Stimulated activated memory B cell treated with anti-CD40 and anti-IgM and Interleukin-4, amounts not matched to agents 10 μg/mL and 1 μg/mL and 100 μg/mL, for 72 hours (primary cell): ENCODE measurements around the gene RASA3.
"Not testable (repeated sequence)": the region's sequence is repeated elsewhere in the genome, so short reads cannot be mapped to it uniquely, and the experiment has no call there.

Source experiments
- ATAC-seq: fragments of 150-1000 bp; cut with Tn5 transposase; 2 replicates; pipeline ENCODE4 v1.10.0; 2021
- H3K27ac Mint-ChIP-seq: one replicate; pipeline ENCODE4 v1.8.0; 2022; ENCODE audit warnings: mild to moderate bottlenecking, mixed read lengths
- H3K27me3 Mint-ChIP-seq: one replicate; pipeline ENCODE4 v1.8.0; 2022; ENCODE audit warnings: mixed read lengths
- H3K36me3 Mint-ChIP-seq: one replicate; pipeline ENCODE4 v1.8.0; 2022; ENCODE audit warnings: mixed read lengths
- H3K4me1 Mint-ChIP-seq: one replicate; pipeline ENCODE4 v1.8.0; 2022; ENCODE audit warnings: mixed read lengths
- H3K4me3 Mint-ChIP-seq: one replicate; pipeline ENCODE4 v1.8.0; 2022; ENCODE audit warnings: mild to moderate bottlenecking, moderate library complexity, mixed read lengths
- H3K9me3 Mint-ChIP-seq: one replicate; pipeline ENCODE4 v1.8.0; 2022; ENCODE audit warnings: mixed read lengths

The RASA3 gene

DNA sequence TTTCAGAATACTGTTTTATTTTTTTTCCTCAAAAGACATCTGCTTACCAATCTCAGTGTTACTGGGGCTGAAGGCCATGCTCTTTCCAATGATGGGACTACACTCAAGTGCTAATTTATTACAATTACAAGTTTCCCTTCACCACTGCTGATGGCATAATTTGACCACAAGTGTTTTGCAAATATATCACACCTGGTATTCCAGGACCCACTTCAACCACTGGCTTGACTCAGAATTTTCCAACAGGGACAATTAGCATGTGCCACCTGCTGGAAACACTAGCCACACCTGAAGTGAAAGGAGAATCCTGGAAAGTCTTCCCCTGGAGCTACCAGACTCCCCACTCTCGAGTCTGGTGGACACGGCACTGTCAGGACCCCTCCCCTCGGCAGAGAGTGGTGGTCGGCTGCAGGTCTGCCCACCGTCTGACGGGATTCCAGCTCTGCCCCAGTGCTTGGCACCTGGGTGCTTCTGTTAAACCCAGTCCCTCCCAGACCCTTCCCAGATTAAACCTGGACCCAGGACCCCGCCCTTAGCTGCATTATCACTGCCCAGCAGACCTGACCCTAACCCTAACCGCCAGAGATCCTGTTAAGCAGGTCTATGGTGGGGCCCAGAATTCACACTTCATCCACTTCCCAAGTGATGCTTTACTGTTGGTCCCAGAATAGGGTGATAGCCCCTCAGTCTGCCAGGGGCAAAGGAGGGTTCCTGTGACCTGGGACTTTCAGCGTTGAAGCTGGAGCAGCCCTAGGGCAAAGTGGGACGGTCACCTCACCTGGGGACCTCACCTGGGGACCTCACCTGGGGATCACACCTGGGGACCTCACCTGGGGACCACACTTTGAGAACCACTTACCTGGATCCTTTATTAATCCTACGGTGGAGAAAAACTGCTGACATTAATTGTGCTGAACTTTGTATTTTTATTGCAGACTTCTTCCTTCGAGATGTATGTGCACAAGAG lies 17.6 kb upstream of the RASA3 start:
- Mint-ChIP-seq H3K9me3 (peaks cover 5% of the 10 kb centered on the region), H3K36me3 (no peaks in the 10 kb centered on the region), H3K27ac (peak overlapping the region; percentile 92), H3K4me1 (peaks cover 55% of the 10 kb centered on the region), H3K4me3 (no peak overlapping the region), H3K27me3 (peaks cover 12% of the 10 kb centered on the region)
- no peak for ATAC-seq

- Mint-ChIP-seq H3K4me3 (peak overlapping the region; percentile 28), H3K27ac (peak overlapping the region; percentile 92)
- H3K9me3 Mint-ChIP-seq, result not testable (repeated sequence)
Measured at GRCh38 chr13:114148886-114149285, 16.5 kb upstream of the RASA3 start.

GRCh38 chr13:114148521-114148855 lies 16.1 kb upstream of the RASA3 start:
- H3K9me3 Mint-ChIP-seq, result peaks cover 2% of the 10 kb centered on the region
- H3K4me3 Mint-ChIP-seq, result peak overlapping the region; percentile 28
- H3K27me3 Mint-ChIP-seq, result no peaks in the 10 kb centered on the region
- ATAC-seq, result peak; percentile 92
- peaks cover 46% of the 10 kb centered on the region for H3K4me1 Mint-ChIP-seq
- H3K27ac Mint-ChIP-seq, result peak overlapping the region; percentile 92
- H3K36me3 Mint-ChIP-seq, result no peaks in the 10 kb centered on the region

More at GRCh38 chr13:114148886-114149285, 16.5 kb upstream of the RASA3 start:
- not testable (repeated sequence) for ATAC-seq, H3K27me3 Mint-ChIP-seq, H3K36me3 Mint-ChIP-seq
- peaks cover 50% of the 10 kb centered on the region for H3K4me1 Mint-ChIP-seq

GRCh38 chr13:114147803-114148520 lies 15.5 kb upstream of the RASA3 start:
- Mint-ChIP-seq H3K27ac (peak overlapping the region; percentile 92), H3K36me3 (no peaks in the 10 kb centered on the region), H3K9me3 (no peaks in the 10 kb centered on the region), H3K27me3 (no peaks in the 10 kb centered on the region), H3K4me1 (peaks cover 46% of the 10 kb centered on the region), H3K4me3 (peak overlapping the region; percentile 28)
- ATAC-seq, result peak; percentile 63

GRCh38 chr13:114146629-114147028 lies 14.2 kb upstream of the RASA3 start:
- Mint-ChIP-seq H3K4me1 (peaks cover 46% of the 10 kb centered on the region), H3K27me3 (no peaks in the 10 kb centered on the region)

DNA sequence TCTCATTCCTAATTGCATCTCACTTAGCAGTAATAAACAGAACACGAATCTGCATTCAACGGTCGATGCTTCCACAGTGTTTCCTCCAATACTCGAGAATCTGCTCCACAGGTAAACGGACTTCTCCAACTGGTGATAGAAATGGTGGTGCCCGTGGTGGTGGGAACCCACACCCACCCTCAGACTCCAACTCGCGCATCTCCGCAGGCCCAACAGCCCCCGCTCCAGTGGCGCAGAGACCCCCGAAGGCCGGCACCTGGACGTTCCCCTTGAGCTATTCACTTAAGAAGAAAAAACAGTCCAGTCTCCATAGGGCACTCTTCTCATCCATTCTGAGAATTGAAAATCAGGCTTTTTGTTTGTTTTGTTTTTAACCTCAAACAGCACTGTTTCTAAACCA lies 13.8 kb upstream of the RASA3 start:
- no peak overlapping the region for H3K4me3 Mint-ChIP-seq
- no peaks in the 10 kb centered on the region for H3K27me3 Mint-ChIP-seq
- no peaks in the 10 kb centered on the region for H3K9me3 Mint-ChIP-seq
- peak overlapping the region; percentile 64 for H3K27ac Mint-ChIP-seq
- no peaks in the 10 kb centered on the region for H3K36me3 Mint-ChIP-seq
- no peak for ATAC-seq
- H3K4me1 Mint-ChIP-seq, result peaks cover 46% of the 10 kb centered on the region

More at GRCh38 chr13:114146629-114147028, 14.2 kb upstream of the RASA3 start:
- Mint-ChIP-seq H3K4me3 (peak overlapping the region; percentile 2), H3K36me3 (no peaks in the 10 kb centered on the region), H3K9me3 (no peaks in the 10 kb centered on the region), H3K27ac (peak overlapping the region; percentile 64)
- ATAC-seq, result peak; percentile 52

DNA sequence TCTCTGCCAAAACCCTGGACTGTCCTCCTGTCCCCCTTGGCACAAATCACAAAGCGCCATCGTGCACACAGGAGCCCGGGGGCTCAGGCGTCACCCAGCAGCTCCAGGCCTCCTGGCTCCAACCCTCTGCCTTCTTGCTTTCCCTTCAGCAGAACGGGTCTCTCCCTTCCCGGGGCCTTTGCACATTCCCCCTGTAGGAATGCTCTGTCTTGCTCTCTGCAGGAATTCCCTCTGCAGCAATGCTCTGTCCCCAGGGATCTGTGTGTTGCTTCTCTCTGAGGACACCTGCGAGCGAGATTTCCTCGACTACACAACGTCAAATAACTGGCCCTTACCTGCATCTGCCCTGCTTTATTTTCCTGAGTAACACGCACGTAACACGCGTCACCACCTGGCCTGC lies 13.3 kb upstream of the RASA3 start:
- Mint-ChIP-seq H3K27ac (peak overlapping the region; percentile 64), H3K4me1 (peaks cover 46% of the 10 kb centered on the region), H3K27me3 (no peaks in the 10 kb centered on the region), H3K4me3 (no peak overlapping the region), H3K9me3 (no peaks in the 10 kb centered on the region), H3K36me3 (no peaks in the 10 kb centered on the region)
- no peak for ATAC-seq

DNA sequence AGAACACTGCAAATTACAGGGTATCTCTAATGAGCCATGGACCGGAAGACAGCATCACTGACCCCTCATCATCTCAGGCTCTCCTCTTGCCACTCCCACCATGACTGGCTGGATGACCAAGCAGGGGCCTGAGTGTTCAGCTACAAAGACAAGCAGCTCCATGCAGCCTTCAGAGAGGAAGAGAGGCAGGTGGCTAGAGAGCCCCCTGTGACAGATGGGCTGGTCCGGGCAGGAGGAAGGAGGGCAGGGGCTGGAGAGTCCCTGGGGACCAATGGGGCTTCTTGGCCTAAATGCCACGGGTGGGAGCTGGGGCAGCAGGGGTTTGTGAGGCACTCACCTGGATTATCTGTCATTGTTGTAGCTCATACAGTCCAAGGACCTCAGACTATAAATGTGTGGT lies 12.8 kb upstream of the RASA3 start:
- Mint-ChIP-seq H3K36me3 (no peaks in the 10 kb centered on the region), H3K27ac (peak overlapping the region; percentile 64), H3K4me1 (peaks cover 46% of the 10 kb centered on the region), H3K27me3 (no peaks in the 10 kb centered on the region), H3K9me3 (no peaks in the 10 kb centered on the region), H3K4me3 (no peak overlapping the region)
- ATAC-seq, result no peak

DNA sequence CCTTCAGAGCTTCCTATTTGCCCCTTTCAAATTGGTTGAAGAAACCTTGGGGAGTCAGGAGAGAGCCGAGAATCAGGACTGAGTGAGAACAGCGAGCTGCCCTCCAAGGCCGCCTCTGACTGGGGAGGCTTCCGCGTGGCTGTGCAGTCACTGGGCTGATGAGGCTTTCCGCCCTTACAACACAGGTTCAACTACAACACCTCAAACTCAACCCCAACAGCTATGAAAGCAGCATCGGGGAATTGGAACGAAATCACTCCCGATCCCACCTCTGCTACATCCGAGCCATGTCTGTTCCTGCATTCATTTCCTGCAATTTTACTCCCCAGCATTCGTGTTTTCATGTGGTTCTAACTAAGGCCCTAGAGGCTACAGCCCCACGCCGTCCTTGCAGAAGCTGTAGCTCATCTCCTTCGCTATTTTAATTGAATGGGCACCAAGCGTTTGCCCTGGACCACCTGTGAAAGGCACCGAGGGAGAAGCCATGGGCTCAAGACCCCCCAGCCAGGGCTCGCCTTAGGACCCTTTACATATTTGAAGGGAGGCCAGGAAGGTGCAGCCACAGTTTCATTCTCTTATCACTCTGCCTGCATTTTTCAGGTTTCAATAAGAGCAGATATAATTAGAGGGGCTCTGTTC lies 12.3 kb upstream of the RASA3 start:
- H3K4me1 Mint-ChIP-seq, result peaks cover 46% of the 10 kb centered on the region
- peak overlapping the region; percentile 64 for H3K27ac Mint-ChIP-seq
- H3K36me3 Mint-ChIP-seq, result no peaks in the 10 kb centered on the region
- no peak overlapping the region for H3K4me3 Mint-ChIP-seq
- ATAC-seq, result no peak
- no peaks in the 10 kb centered on the region for H3K27me3 Mint-ChIP-seq
- H3K9me3 Mint-ChIP-seq, result no peaks in the 10 kb centered on the region

DNA sequence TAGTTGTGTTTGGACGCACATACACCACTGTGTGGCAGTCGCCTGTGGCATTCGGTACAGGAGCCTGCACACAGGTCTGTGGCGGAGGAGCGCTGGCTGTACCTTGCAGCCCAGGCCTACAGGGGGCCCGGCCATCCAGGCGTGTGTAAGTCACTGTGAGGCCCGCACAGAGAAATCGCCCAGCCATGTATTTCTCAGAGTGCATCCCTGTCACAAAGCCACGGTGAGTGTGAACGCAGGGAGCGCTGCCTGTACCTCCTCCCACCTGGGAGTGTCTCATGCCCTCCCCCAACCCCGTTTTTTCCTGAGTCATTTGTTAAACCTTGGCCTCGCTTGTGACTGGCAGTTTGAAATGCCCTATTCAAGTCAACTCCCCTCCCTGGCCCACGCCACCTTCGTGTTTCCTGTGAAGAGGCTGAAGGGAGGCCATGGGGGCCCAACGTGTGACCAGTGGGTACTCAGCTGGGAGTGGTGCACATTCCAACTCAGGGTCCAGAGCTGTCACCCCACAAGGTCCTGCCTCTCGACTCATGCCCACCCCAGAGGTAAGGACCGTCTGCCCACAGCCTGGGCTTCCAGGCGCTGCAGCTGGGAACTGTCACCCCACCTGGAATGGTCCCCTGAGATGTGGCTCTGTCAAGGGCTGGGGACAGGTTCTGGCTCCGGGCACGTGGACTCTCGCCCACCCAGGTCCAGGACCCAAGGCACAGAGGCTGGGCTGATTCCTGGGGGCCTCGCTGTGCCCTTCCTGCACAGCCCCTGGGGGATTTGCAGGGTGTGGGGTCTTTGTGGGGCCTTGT lies 11.6 kb upstream of the RASA3 start:
- Mint-ChIP-seq H3K36me3 (no peaks in the 10 kb centered on the region), H3K27me3 (no peaks in the 10 kb centered on the region), H3K4me1 (peaks cover 40% of the 10 kb centered on the region), H3K4me3 (no peak overlapping the region), H3K27ac (no peak overlapping the region), H3K9me3 (no peaks in the 10 kb centered on the region)
- peak; percentile 56 for ATAC-seq

GRCh38 chr13:114142640-114143490 lies 10.4 kb upstream of the RASA3 start:
- Mint-ChIP-seq H3K27ac (no peak overlapping the region), H3K36me3 (no peaks in the 10 kb centered on the region), H3K9me3 (no peaks in the 10 kb centered on the region), H3K27me3 (no peaks in the 10 kb centered on the region), H3K4me1 (peaks cover 29% of the 10 kb centered on the region), H3K4me3 (no peak overlapping the region)
- peak; percentile 61 for ATAC-seq

DNA sequence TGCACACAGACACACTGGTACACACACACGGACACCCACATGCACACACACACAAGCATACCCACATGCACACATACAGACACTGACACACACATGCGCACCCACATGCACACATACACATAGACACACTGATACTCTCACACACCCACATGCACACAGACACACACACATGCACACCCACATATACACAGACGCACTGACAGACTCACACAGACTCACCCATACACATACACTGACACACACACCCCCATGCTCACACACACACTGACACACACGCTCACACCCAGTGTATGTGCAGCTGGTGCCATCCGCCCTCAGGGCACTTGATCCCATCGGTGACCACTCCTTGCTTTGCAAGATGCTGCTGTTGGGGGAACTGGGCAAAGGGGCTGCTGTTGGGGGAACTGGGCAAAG lies 9.7 kb upstream of the RASA3 start:
- no peak overlapping the region for H3K4me3 Mint-ChIP-seq
- H3K27ac Mint-ChIP-seq, result no peak overlapping the region
- no peaks in the 10 kb centered on the region for H3K9me3 Mint-ChIP-seq
- no peak for ATAC-seq
- no peaks in the 10 kb centered on the region for H3K27me3 Mint-ChIP-seq
- H3K36me3 Mint-ChIP-seq, result no peaks in the 10 kb centered on the region
- peaks cover 26% of the 10 kb centered on the region for H3K4me1 Mint-ChIP-seq

DNA sequence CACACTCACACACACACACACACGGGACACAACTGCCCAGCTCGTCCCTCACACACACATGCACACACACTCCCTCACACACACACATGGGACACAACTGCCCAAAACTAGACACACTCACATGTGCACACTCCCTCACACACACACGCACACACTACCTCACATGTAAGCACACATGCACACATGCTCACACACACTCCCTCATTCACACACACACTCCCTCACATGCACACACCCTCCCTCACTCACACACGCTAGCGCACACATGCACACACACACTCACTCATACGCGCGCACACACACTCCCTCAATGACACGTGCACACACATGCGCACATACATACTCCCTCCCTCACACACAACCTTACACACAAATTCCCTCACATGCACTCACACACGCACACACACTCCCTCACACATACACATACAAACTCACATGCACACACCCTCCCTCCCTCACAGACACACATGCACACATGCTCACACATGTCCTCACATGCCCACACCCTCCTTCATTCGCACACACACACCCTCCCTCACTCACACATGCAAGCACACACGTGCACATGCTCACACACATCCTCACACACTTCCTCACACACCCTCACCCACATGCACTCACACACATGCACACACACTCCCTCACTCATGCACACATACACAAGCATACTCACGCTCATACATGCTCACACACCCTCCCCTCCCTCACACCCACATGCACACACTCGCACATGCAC lies 9.0 kb upstream of the RASA3 start:
- Mint-ChIP-seq H3K27me3 (no peaks in the 10 kb centered on the region), H3K36me3 (no peaks in the 10 kb centered on the region), H3K27ac (no peak overlapping the region), H3K4me3 (no peak overlapping the region), H3K4me1 (peaks cover 18% of the 10 kb centered on the region), H3K9me3 (no peaks in the 10 kb centered on the region)
- no peak for ATAC-seq
